B cell (primary cell): ENCODE measurements around the gene CAPZB. TPM values are rescaled to one million over a fixed set of nuclear protein-coding genes. Genes with fewer than 3 reads are reported as not detected.

Source experiments
- ATAC-seq: fragments of 200-7000 bp; cut with Tn5 transposase; one replicate; pipeline ENCODE4 v1.10.0; 2021; ENCODE audit warnings: low read depth, mild to moderate bottlenecking, moderate number of reproducible peaks, moderate library complexity
- CTCF ChIA-PET: fragments of 350-600 bp; sonication (Branson Sonifier 250); formaldehyde crosslinking; loops from one replicate; lab custom pipeline; 2021; ENCODE audit warnings: antibody characterized with exemption, inconsistent platforms; lab: Charles Lee
- POLR2A ChIA-PET: fragments of 350-600 bp; sonication (Branson Sonifier 250); formaldehyde crosslinking; loops from one replicate; lab custom pipeline; 2021; ENCODE audit warnings: antibody characterized with exemption; lab: Charles Lee
- DNase-seq: peaks from one replicate; pipeline ENCODE4 v3.0.0; 2013
- H2AFZ ChIP-seq: 2 replicates; pipeline ENCODE4 v1.6.1; 2012; ENCODE audit warnings: mild to moderate bottlenecking, low read depth, low read length; ENCODE audit not compliant: insufficient read depth, poor library complexity, severe bottlenecking
- H3K27ac ChIP-seq, 2 donors: 1 replicate in 1 of 2; 2 replicates in 1 of 2; pipeline ENCODE4 v1.5.1; 2012 to 2013; ENCODE audit warnings: low read length in 2 of 2, mild to moderate bottlenecking in 2 of 2, moderate library complexity in 1 of 2
- H3K27me3 ChIP-seq, 4 experiments: fragments of 200-600 bp in 1 of 4; sonication (generic) in 1 of 4; replicated peaks in 1 of 4; 1 replicate in 2 of 4; 2 replicates in 2 of 4; pipeline versions ENCODE4 v1.6.1 to v1.7.0; 2013 to 2016; ENCODE audit warnings: low read length in 3 of 4, mild to moderate bottlenecking in 2 of 4, mixed read lengths in 1 of 4, moderate library complexity in 1 of 4; ENCODE audit not compliant: insufficient read depth in 4 of 4, control insufficient read depth in 3 of 4; ENCODE audit errors: control extremely low read depth in 1 of 4
- H3K36me3 ChIP-seq, 2 experiments: replicated peaks in 1 of 2; 1 replicate in 1 of 2; 2 replicates in 1 of 2; pipeline versions ENCODE4 v1.6.1 to v1.7.1; 2013; ENCODE audit warnings: low read length in 1 of 2; ENCODE audit not compliant: insufficient read depth in 2 of 2, control insufficient read depth in 1 of 2; ENCODE audit errors: control extremely low read depth in 1 of 2, extremely low read depth in 1 of 2
- H3K4me1 ChIP-seq, 2 donors: fragments of 200-600 bp in 1 of 2; sonication (generic) in 1 of 2; 1 replicate in 1 of 2; 2 replicates in 1 of 2; pipeline versions ENCODE4 v1.5.1 to v1.6.1; 2013 to 2017; ENCODE audit warnings: low read length in 2 of 2; ENCODE audit not compliant: control insufficient read depth in 2 of 2, insufficient read depth in 2 of 2
- H3K4me2 ChIP-seq: replicated peaks from 2 replicates; pipeline ENCODE3; 2012; ENCODE audit warnings: mild to moderate bottlenecking, low read depth, low read length; ENCODE audit not compliant: poor library complexity, severe bottlenecking
- H3K4me3 ChIP-seq, 5 experiments: fragments of 200-600 bp in 1 of 5; sonication (generic) in 1 of 5; 1 replicate in 3 of 5; 2 replicates in 2 of 5; pipeline versions ENCODE4 v1.5.1 to v1.7.0; 2011 to 2016; ENCODE audit warnings: low read length in 4 of 5, mild to moderate bottlenecking in 4 of 5, low read depth in 2 of 5, control low read depth in 1 of 5, moderate library complexity in 1 of 5; ENCODE audit not compliant: insufficient read depth in 1 of 5; ENCODE audit errors: control extremely low read depth in 1 of 5, extremely low read depth in 1 of 5
- H3K79me2 ChIP-seq: fragments of 200-600 bp; sonication (generic); one replicate; pipeline ENCODE4 v1.6.0; 2016; ENCODE audit warnings: low read length; ENCODE audit not compliant: control insufficient read depth, insufficient read depth
- H3K9ac ChIP-seq: fragments of 200-600 bp; sonication (generic); 2 replicates; pipeline ENCODE4 v1.6.1; 2017; ENCODE audit warnings: mild to moderate bottlenecking, low read length, moderate library complexity
- H3K9me3 ChIP-seq, 3 donors: one replicate each; pipeline versions ENCODE4 v1.6.1 to v1.7.1; 2013; ENCODE audit warnings: low read length in 2 of 3; ENCODE audit not compliant: control insufficient read depth in 2 of 3, insufficient read depth in 1 of 3; ENCODE audit errors: control extremely low read depth in 1 of 3
- H4K20me1 ChIP-seq: 2 replicates; pipeline ENCODE4 v1.6.0; 2012; ENCODE audit warnings: mild to moderate bottlenecking, low read length; ENCODE audit not compliant: insufficient read depth, control insufficient read depth, poor library complexity, severe bottlenecking
- H3K27ac Mint-ChIP-seq: one replicate; pipeline ENCODE4 v1.8.0; 2021; ENCODE audit warnings: mixed read lengths
- H3K27me3 Mint-ChIP-seq: one replicate; pipeline ENCODE4 v1.8.0; 2021; ENCODE audit warnings: mixed read lengths
- H3K4me1 Mint-ChIP-seq: one replicate; pipeline ENCODE4 v1.8.0; 2021; ENCODE audit warnings: mixed read lengths
- H3K4me3 Mint-ChIP-seq: one replicate; pipeline ENCODE4 v1.8.0; 2021; ENCODE audit warnings: mixed read lengths
- H3K9me3 Mint-ChIP-seq: one replicate; pipeline ENCODE4 v1.8.0; 2022; ENCODE audit warnings: mixed read lengths; ENCODE audit not compliant: insufficient read depth
- EZH2 ChIP-seq: IDR thresholded peaks from 2 replicates; pipeline ENCODE4 v1.6.1; 2012; ENCODE audit warnings: borderline replicate concordance, low read depth, mild to moderate bottlenecking, moderate library complexity, low read length; ENCODE audit not compliant: insufficient read depth, poor library complexity, severe bottlenecking
- WGBS: methylation state at CpG from one replicate; pipeline ENCODE4 v1.1.5; 2013; ENCODE audit warnings: missing lambda C conversion rate; ENCODE audit not compliant: insufficient coverage; 5-methylcytosine and 5-hydroxymethylcytosine counted together
- intact Hi-C: fragments of 100-400 bp; cut with micrococcal nuclease; formaldehyde crosslinking; loops from one replicate; pipeline ENCODE4 v1.10.0; 2022
- polyA plus RNA-seq: library from polyadenylated mRNA; depleted of rRNA; stranded (reverse); fragments of >200 nt; gene quantifications from 2 replicates; pipeline ENCODE4 v1.2.3, GENCODE V29; 2012
- total RNA-seq, 2 donors: library from RNA; stranded (reverse); fragments of 120-200 nt in 1 of 2; gene quantifications; 1 replicate in 1 of 2; 2 replicates in 1 of 2; pipeline versions ENCODE4 v1.2.3 to v1.2.4, GENCODE V29; 2013 to 2022
- TF ChIP-seq, protein P1 (sequence below): fragments of 200-600 bp; IDR thresholded peaks from one replicate; pipeline ENCODE4 v1.8.0; 2022; ENCODE audit warnings: antibody characterized with exemption, mild to moderate bottlenecking

Gene CAPZB
- total and polyA plus RNA-seq, 2 donors (not counting 1 experiment from before 2014, with no cell fraction given), result 126 to 193 TPM

DNA sequence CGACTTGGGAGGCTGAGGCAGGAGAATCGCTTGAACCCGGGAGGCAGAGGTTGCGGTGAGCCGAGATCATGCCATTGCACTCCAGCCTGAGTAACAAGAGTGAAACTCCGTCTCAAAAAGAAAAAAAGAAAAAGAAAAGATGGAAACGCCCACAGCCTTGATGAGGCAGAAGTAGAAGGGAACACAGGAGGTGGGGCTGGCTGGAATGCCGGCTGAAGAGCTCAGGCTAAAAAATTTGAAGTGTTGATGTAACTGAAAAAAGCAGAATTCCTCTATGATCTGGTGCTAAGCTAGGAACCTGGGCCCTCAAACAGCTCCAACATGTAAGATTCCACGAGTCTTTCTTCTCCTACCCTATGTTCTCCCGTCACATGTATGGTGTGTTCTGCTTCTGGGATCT is 119.6 kb downstream of the CAPZB start:
- Histone ChIP-seq H2AFZ (no peak overlapping the region), H3K4me3 (no peak overlapping the region), H3K27ac (no peak overlapping the region), H3K79me2 (peaks cover 53% of the 10 kb centered on the region), H3K4me1 (no peaks in the 10 kb centered on the region), H3K27me3 (no peaks in the 10 kb centered on the region), H3K9me3 (no peaks in the 10 kb centered on the region), H3K9ac (no peak overlapping the region), H3K36me3 (peaks cover 0 to 28% of the 10 kb centered on the region in 2 experiments), H4K20me1 (peaks cover 86% of the 10 kb centered on the region), H3K4me2 (no peak overlapping the region)
- no peak for TF ChIP-seq EZH2
- TF ChIP-seq, protein P1, sequence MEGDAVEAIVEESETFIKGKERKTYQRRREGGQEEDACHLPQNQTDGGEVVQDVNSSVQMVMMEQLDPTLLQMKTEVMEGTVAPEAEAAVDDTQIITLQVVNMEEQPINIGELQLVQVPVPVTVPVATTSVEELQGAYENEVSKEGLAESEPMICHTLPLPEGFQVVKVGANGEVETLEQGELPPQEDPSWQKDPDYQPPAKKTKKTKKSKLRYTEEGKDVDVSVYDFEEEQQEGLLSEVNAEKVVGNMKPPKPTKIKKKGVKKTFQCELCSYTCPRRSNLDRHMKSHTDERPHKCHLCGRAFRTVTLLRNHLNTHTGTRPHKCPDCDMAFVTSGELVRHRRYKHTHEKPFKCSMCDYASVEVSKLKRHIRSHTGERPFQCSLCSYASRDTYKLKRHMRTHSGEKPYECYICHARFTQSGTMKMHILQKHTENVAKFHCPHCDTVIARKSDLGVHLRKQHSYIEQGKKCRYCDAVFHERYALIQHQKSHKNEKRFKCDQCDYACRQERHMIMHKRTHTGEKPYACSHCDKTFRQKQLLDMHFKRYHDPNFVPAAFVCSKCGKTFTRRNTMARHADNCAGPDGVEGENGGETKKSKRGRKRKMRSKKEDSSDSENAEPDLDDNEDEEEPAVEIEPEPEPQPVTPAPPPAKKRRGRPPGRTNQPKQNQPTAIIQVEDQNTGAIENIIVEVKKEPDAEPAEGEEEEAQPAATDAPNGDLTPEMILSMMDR, result no peak
- Mint-ChIP-seq H3K4me3 (no peak overlapping the region), H3K27me3 (no peaks in the 10 kb centered on the region), H3K4me1 (peaks cover 9% of the 10 kb centered on the region), H3K9me3 (no peaks in the 10 kb centered on the region), H3K27ac (no peak overlapping the region)
- WGBS, result 98% methylated on average over 7 of the region's 10 CpGs
- ChIA-PET CTCF (no interaction called here), POLR2A (no interaction called here)
- DNase-seq, result no peak
- intact Hi-C loops, result no loop called here
- no peak for ATAC-seq

DNA sequence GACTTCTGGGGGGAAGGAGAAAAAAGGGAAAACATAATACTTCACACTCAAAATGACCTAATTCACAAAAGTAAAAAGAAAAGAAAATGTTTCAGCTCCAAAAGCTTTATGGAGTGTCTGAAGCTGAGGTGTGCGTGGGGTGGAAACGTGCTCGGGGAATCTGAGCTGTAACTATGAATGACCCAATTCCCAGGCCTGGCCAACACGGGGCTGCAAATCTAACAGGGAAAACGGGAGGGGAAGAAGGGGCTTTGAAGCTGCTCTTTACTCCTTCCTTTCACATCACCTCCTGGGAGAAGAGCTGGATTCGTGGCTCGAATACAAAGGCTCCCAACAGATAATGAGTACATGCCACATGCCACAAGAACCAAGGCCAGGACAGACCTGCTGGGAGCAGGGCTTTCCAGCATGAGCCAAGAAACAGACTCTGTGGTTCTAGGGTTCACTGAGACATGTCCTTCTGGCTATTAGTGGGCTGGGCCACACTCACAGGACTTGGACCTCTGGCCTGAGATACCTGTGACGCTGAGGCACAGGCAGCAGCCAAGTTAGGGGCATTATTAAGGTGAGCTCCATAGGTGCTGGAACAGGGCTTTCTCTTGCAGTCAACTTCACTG is 121.7 kb downstream of the CAPZB start:
- H3K9me3 Mint-ChIP-seq, result no peaks in the 10 kb centered on the region
- no peak overlapping the region for H3K4me3 Mint-ChIP-seq
- H3K27me3 Mint-ChIP-seq, result no peaks in the 10 kb centered on the region
- POLR2A ChIA-PET, result no interaction called here
- H3K4me1 Mint-ChIP-seq, result peaks cover 14% of the 10 kb centered on the region
- Histone ChIP-seq H3K4me3 (no peak overlapping the region), H3K9ac (no peak overlapping the region), H3K4me2 (no peak overlapping the region), H3K27ac (no peak overlapping the region), H3K9me3 (no peaks in the 10 kb centered on the region), H2AFZ (no peak overlapping the region), H3K27me3 (no peaks in the 10 kb centered on the region), H3K79me2 (peaks cover 54% of the 10 kb centered on the region), H4K20me1 (peaks cover 86% of the 10 kb centered on the region), H3K36me3 (peaks cover 0 to 17% of the 10 kb centered on the region in 2 experiments), H3K4me1 (no peaks in the 10 kb centered on the region)
- TF ChIP-seq, protein P1, result no peak
- no peak for TF ChIP-seq EZH2
- DNase-seq (no peak), ATAC-seq (no peak)
- 92% methylated on average over 5 of the region's 8 CpGs for WGBS
- intact Hi-C loops, result no loop called here
- CTCF ChIA-PET, result interaction anchor here (1.1 to 1.7 kb wide), 2 partner anchors 20 to 218 kb away, joined by 3 to 4 read pairs; no protein-coding TSS in a partner anchor
- H3K27ac Mint-ChIP-seq, result no peak overlapping the region
